Ovary (tissue), 3 donors: ENCODE data around the gene GRIK1.

ENCODE experiments used
- CTCF ChIP-seq, 3 donors: fragments of 450-650 bp in 2 of 3; fragments of 200-600 bp in 1 of 3; IDR thresholded peaks; one replicate each; pipeline versions ENCODE4 v1.5.1 to v1.8.0; 2016 to 2022; ENCODE audit warnings: antibody characterized with exemption in 3 of 3, mild to moderate bottlenecking in 1 of 3
- EP300 ChIP-seq: sonication (generic); formaldehyde crosslinking; IDR thresholded peaks from one replicate; pipeline ENCODE4 v1.6.1; 2017; ENCODE audit warnings: antibody characterized with exemption
- donor health status: DM: no; HTN: no; CAD: no.

- TF ChIP-seq CTCF (IDR thresholded peaks at IDR 0.05) (no peak), EP300 (no peak)
Observed at GRCh38 chr21:29822064-29822463, 117.7 kb downstream of the GRIK1 start.
